GM18858 (cell line): ENCODE results near the gene PCDH9.

Source experiments
- ATAC-seq: cut with Tn5 transposase; IDR thresholded peaks from one replicate; pipeline ENCODE4 v1.9.1; 2021; ENCODE audit not compliant: unreplicated experiment

PCDH9 gene

GRCh38 chr13:67229481-67230403 is at the start of gene PCDH9:
Gene PCDH9, minus strand, starts transcription at chr13:67230336. Its CDS starts 1,896 bp downstream, at chr13:67228440.
- ATAC-seq = no peak

- no peak for ATAC-seq
Measured at GRCh38 chr13:67278235-67278634, 48.1 kb upstream of the PCDH9 start.

- no peak for ATAC-seq
Measured at GRCh38 chr13:67277581-67277980, 47.4 kb upstream of the PCDH9 start.

- ATAC-seq = no peak
Measured at GRCh38 chr13:67275351-67275960, 45.3 kb upstream of the PCDH9 start.

- no peak for ATAC-seq
Measured at GRCh38 chr13:67273001-67273400, 42.9 kb upstream of the PCDH9 start.

- ATAC-seq = no peak
Measured at GRCh38 chr13:67267136-67267535, 37.0 kb upstream of the PCDH9 start.

GRCh38 chr13:67259208-67259607 is 29.1 kb upstream of the PCDH9 start:
- no peak for ATAC-seq

GRCh38 chr13:67258482-67258881 is 28.3 kb upstream of the PCDH9 start:
- ATAC-seq = peak; percentile 61

GRCh38 chr13:67238861-67239260 is 8.7 kb upstream of the PCDH9 start:
- no peak for ATAC-seq

- peak; percentile 85 for ATAC-seq
Measured at GRCh38 chr13:67238277-67238859, 8.2 kb upstream of the PCDH9 start.

- ATAC-seq = no peak
Measured at GRCh38 chr13:67235265-67235664, 5.1 kb upstream of the PCDH9 start.

- no peak for ATAC-seq
Measured at GRCh38 chr13:67232384-67232783, 2.2 kb upstream of the PCDH9 start.

- ATAC-seq = no peak
Measured at GRCh38 chr13:67231289-67232000, 1.3 kb upstream of the PCDH9 start.

- peak; percentile 98 for ATAC-seq
Measured at GRCh38 chr13:67230404-67231288, 510 bp upstream of the PCDH9 start.

- ATAC-seq = no peak
Measured at GRCh38 chr13:67228916-67229315, 1.2 kb downstream of the PCDH9 start.

GRCh38 chr13:67228031-67228430 is 2.1 kb downstream of the PCDH9 start:
- ATAC-seq = no peak

GRCh38 chr13:67227131-67227983 is 2.8 kb downstream of the PCDH9 start:
- ATAC-seq = no peak

GRCh38 chr13:67226696-67227095 is 3.4 kb downstream of the PCDH9 start:
- no peak for ATAC-seq
